HepG2 (cell line): ENCODE measurements around the gene PPP2R5C. TPM values are rescaled to one million over a fixed set of nuclear protein-coding genes. Genes with fewer than 3 reads are reported as not detected.

Source experiments
- ATF7-NPFF ChIP-seq: sonication (generic); formaldehyde crosslinking; IDR thresholded peaks from 2 replicates; pipeline ENCODE4 v1.8.1; 2023; ENCODE audit warnings: mild to moderate bottlenecking, low read depth, missing genetic modification reagents, moderate library complexity
- DNMT1 ChIP-seq: sonication (generic); formaldehyde crosslinking; IDR thresholded peaks from 2 replicates; pipeline ENCODE4 v1.5.1; 2020; ENCODE audit warnings: mild to moderate bottlenecking, missing genetic modification reagents
- HNRNPH1 ChIP-seq: fragments of 200-400 bp; formaldehyde crosslinking; optimal IDR thresholded peaks from 2 replicates; pipeline ENCODE3; 2017; ENCODE audit warnings: mild to moderate bottlenecking, low read depth, low read length
- KDM3A ChIP-seq: IDR thresholded peaks from 2 replicates; pipeline ENCODE4 v1.6.1; 2018; ENCODE audit warnings: low read depth, missing compliant biosample characterization
- KDM5A ChIP-seq: fragments of 200-600 bp; sonication (generic); IDR thresholded peaks from 2 replicates; pipeline ENCODE4 v1.7.0; 2018; ENCODE audit warnings: antibody characterized with exemption, mild to moderate bottlenecking, low read length, borderline replicate concordance
- KDM5B ChIP-seq: sonication (generic); formaldehyde crosslinking; IDR thresholded peaks from 2 replicates; pipeline ENCODE4 v1.4.0; 2020; ENCODE audit warnings: missing genetic modification reagents, mild to moderate bottlenecking, borderline replicate concordance
- MIER3 ChIP-seq: IDR thresholded peaks from 2 replicates; pipeline ENCODE4 v1.6.1; 2016; ENCODE audit warnings: missing compliant biosample characterization, borderline replicate concordance
- MLLT10 ChIP-seq: sonication (generic); formaldehyde crosslinking; IDR thresholded peaks from 2 replicates; pipeline ENCODE4 v1.4.0; 2020; ENCODE audit warnings: missing genetic modification reagents
- NCOA5 ChIP-seq: sonication (generic); formaldehyde crosslinking; IDR thresholded peaks from 2 replicates; pipeline ENCODE4 v1.4.0; 2020; ENCODE audit warnings: missing genetic modification reagents
- NR2F2 ChIP-seq: IDR thresholded peaks from 2 replicates; pipeline ENCODE4 v1.6.1; 2012; ENCODE audit warnings: low read depth, inconsistent platforms, borderline replicate concordance
- NR3C1 ChIP-seq: sonication (generic); formaldehyde crosslinking; IDR thresholded peaks from 2 replicates; pipeline ENCODE4 v1.4.0; 2020; ENCODE audit warnings: missing genetic modification reagents
- PRMT3 ChIP-seq: sonication (generic); formaldehyde crosslinking; IDR thresholded peaks from 2 replicates; pipeline ENCODE4 v1.8.1; 2022; ENCODE audit warnings: low read depth, mild to moderate bottlenecking, moderate library complexity, missing genetic modification reagents, borderline replicate concordance
- RAD21 ChIP-seq: fragments of 450-650 bp; formaldehyde crosslinking; IDR thresholded peaks from 2 replicates; pipeline ENCODE4 v1.5.0; 2020; ENCODE audit warnings: mild to moderate bottlenecking
- REPIN1 ChIP-seq: sonication (generic); formaldehyde crosslinking; IDR thresholded peaks from 2 replicates; pipeline ENCODE4 v1.8.0; 2022; ENCODE audit warnings: missing genetic modification reagents, low read depth, mild to moderate bottlenecking, borderline replicate concordance
- SALL1 ChIP-seq: sonication (generic); formaldehyde crosslinking; IDR thresholded peaks from 2 replicates; pipeline ENCODE4 v1.8.0; 2022; ENCODE audit warnings: mild to moderate bottlenecking, missing genetic modification reagents
- SP5 ChIP-seq: IDR thresholded peaks from 2 replicates; pipeline ENCODE4 v1.6.1; 2016; ENCODE audit warnings: low read depth, borderline replicate concordance
- USF2 ChIP-seq, 2 experiments: sonication (generic) in 1 of 2; formaldehyde crosslinking in 1 of 2; IDR thresholded peaks; 2 replicates each; pipeline versions ENCODE4 v1.5.1 to v1.6.1; 2011 to 2020; ENCODE audit warnings: borderline replicate concordance in 1 of 2, low read depth in 1 of 2, low read length in 1 of 2, mild to moderate bottlenecking in 1 of 2, missing genetic modification reagents in 1 of 2, moderate library complexity in 1 of 2
- ZBTB8A ChIP-seq: sonication (generic); formaldehyde crosslinking; IDR thresholded peaks from 2 replicates; pipeline ENCODE4 v1.4.0; 2020; ENCODE audit warnings: mild to moderate bottlenecking, low read depth, missing genetic modification reagents, borderline replicate concordance
- ZFYVE20 ChIP-seq: sonication (generic); formaldehyde crosslinking; IDR thresholded peaks from 2 replicates; pipeline ENCODE4 v1.8.0; 2023; ENCODE audit warnings: low read depth, mild to moderate bottlenecking, moderate library complexity, missing genetic modification reagents, borderline replicate concordance
- ZNF724P ChIP-seq: sonication (generic); formaldehyde crosslinking; IDR thresholded peaks from 2 replicates; pipeline ENCODE4 v1.8.0; 2022; ENCODE audit warnings: missing genetic modification reagents, borderline replicate concordance
- polyA plus RNA-seq, 8 experiments: library from polyadenylated mRNA; depleted of rRNA in 3 of 8; stranded (reverse) in 7 of 8; unstranded in 1 of 8; fragments of >200 nt; fragmentation: Illumina TruSeq in 4 of 8; extraction: Trizol in 4 of 8; gene quantifications; 2 replicates each; pipeline versions ENCODE4 v1.2.1 to v1.2.3, GENCODE V29; 2011 to 2016; ENCODE audit warnings: low read depth in 4 of 8, missing spikeins in 1 of 8, mixed read lengths in 1 of 8; ENCODE audit not compliant: insufficient read depth in 1 of 8
- total RNA-seq, 5 experiments: library from RNA; depleted of rRNA; stranded (reverse); fragments of >200 nt; fragmentation: Illumina TruSeq; extraction: Trizol; gene quantifications; 2 replicates each; pipeline ENCODE4 v1.2.3, GENCODE V29; 2016; ENCODE audit warnings: low read depth in 1 of 5
- TF ChIP-seq, protein P1 (sequence below): IDR thresholded peaks from 2 replicates; pipeline ENCODE4 v1.6.1; 2016; ENCODE audit warnings: missing compliant biosample characterization, missing genetic modification reagents, borderline replicate concordance
- TF ChIP-seq, protein P2 (sequence below): sonication (generic); formaldehyde crosslinking; IDR thresholded peaks from 2 replicates; pipeline ENCODE4 v1.4.0; 2020; ENCODE audit warnings: missing genetic modification reagents

Gene PPP2R5C
- total and polyA plus RNA-seq, 2 of the 13 experiments (the other 11 are each of a cell fraction or from before 2014, with no cell fraction given): 74.3 to 78.5 TPM

GRCh38 chr14:101761032-101761880, at the start of gene PPP2R5C (continued):
- TF ChIP-seq USF2 (IDR thresholded peaks at IDR 0.05; ENCODE audit: low read depth, low read length) (no peak), USF2 (CRISPR knock-in tag; IDR thresholded peaks at IDR 0.05; ENCODE audit: borderline replicate concordance) (no peak), PRMT3 (CRISPR knock-in tag) (no peak), KDM3A (CRISPR knock-in tag) (no peak), SALL1 (peak; percentile 82), ZFYVE20 (CRISPR knock-in tag) (0 out of 2 replicates have a peak, but pooled peaks have one; percentile 71), DNMT1 (CRISPR knock-in tag) (no peak), MLLT10 (CRISPR knock-in tag) (no peak), NR3C1 (no peak), RAD21 (peak; percentile 38; the same call in 1 of the 2 replicates), ATF7-NPFF (CRISPR knock-in tag) (peak; percentile 82; the same call in 1 of the 2 replicates), ZBTB8A (CRISPR knock-in tag) (no peak), MIER3 (no peak), ZNF724P (CRISPR knock-in tag) (peak; percentile 88; the same call in 1 of the 2 replicates), KDM5A (peak; percentile 45; the same call in 1 of the 2 replicates), SP5 (CRISPR knock-in tag) (0 out of 2 replicates have a peak, but pooled peaks have one; percentile 33), HNRNPH1 (no peak), NCOA5 (CRISPR knock-in tag) (no peak), REPIN1 (CRISPR knock-in tag) (no peak), KDM5B (CRISPR knock-in tag) (peak; percentile 74; the same call in 1 of the 2 replicates), NR2F2 (no peak)
- TF ChIP-seq, protein P1, sequence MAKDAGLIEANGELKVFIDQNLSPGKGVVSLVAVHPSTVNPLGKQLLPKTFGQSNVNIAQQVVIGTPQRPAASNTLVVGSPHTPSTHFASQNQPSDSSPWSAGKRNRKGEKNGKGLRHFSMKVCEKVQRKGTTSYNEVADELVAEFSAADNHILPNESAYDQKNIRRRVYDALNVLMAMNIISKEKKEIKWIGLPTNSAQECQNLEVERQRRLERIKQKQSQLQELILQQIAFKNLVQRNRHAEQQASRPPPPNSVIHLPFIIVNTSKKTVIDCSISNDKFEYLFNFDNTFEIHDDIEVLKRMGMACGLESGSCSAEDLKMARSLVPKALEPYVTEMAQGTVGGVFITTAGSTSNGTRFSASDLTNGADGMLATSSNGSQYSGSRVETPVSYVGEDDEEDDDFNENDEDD: peak; percentile 46; the same call in 1 of the 2 replicates
- TF ChIP-seq, protein P2, sequence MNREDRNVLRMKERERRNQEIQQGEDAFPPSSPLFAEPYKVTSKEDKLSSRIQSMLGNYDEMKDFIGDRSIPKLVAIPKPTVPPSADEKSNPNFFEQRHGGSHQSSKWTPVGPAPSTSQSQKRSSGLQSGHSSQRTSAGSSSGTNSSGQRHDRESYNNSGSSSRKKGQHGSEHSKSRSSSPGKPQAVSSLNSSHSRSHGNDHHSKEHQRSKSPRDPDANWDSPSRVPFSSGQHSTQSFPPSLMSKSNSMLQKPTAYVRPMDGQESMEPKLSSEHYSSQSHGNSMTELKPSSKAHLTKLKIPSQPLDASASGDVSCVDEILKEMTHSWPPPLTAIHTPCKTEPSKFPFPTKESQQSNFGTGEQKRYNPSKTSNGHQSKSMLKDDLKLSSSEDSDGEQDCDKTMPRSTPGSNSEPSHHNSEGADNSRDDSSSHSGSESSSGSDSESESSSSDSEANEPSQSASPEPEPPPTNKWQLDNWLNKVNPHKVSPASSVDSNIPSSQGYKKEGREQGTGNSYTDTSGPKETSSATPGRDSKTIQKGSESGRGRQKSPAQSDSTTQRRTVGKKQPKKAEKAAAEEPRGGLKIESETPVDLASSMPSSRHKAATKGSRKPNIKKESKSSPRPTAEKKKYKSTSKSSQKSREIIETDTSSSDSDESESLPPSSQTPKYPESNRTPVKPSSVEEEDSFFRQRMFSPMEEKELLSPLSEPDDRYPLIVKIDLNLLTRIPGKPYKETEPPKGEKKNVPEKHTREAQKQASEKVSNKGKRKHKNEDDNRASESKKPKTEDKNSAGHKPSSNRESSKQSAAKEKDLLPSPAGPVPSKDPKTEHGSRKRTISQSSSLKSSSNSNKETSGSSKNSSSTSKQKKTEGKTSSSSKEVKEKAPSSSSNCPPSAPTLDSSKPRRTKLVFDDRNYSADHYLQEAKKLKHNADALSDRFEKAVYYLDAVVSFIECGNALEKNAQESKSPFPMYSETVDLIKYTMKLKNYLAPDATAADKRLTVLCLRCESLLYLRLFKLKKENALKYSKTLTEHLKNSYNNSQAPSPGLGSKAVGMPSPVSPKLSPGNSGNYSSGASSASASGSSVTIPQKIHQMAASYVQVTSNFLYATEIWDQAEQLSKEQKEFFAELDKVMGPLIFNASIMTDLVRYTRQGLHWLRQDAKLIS (CRISPR knock-in tag): no peak
